IMR-90 (cell line): ENCODE data around the gene NTF3. TPM values are rescaled to one million over a fixed set of nuclear protein-coding genes. Genes with fewer than 3 reads are reported as not detected.

Source experiments
- ATAC-seq: fragments of 200-7000 bp; cut with Tn5 transposase; 2 replicates; pipeline ENCODE4 v1.9.1; 2020; ENCODE audit warnings: low read depth, mild to moderate bottlenecking, moderate library complexity
- BruUV-seq: library from RNA; stranded (reverse); fragments of 400-500 nt; replicated peaks from 2 replicates; lab custom pipeline; 2021; lab: Mats Ljungman, UMichigan
- CTCF ChIA-PET: fragments of 300-600 bp; formaldehyde crosslinking; extraction: SDS; loops from one replicate; lab custom pipeline; 2021; ENCODE audit warnings: antibody characterized with exemption; lab: Yijun Ruan, JAX
- POLR2A ChIA-PET: fragments of 300-600 bp; sonication (Branson Sonifier 250); formaldehyde crosslinking; loops from one replicate; lab custom pipeline; 2022; ENCODE audit warnings: antibody characterized with exemption; ENCODE audit not compliant: unreplicated experiment; lab: Charles Lee
- DNase-seq: peaks from one replicate; pipeline ENCODE4 v3.0.0; 2013
- H2AFZ ChIP-seq: replicated peaks from 2 replicates; pipeline ENCODE3; 2013; ENCODE audit warnings: low read length, mild to moderate bottlenecking; ENCODE audit not compliant: poor library complexity
- H2AK5ac ChIP-seq: 2 replicates; pipeline ENCODE4 v1.6.1; 2013; ENCODE audit warnings: low read depth, low read length, inconsistent platforms
- H2AK9ac ChIP-seq: replicated peaks from 2 replicates; pipeline ENCODE3; 2013; ENCODE audit warnings: mild to moderate bottlenecking, low read depth, low read length, moderate library complexity; ENCODE audit not compliant: poor library complexity
- H2BK120ac ChIP-seq: 2 replicates; pipeline ENCODE4 v1.6.1; 2013; ENCODE audit warnings: low read depth, low read length, inconsistent platforms
- H2BK15ac ChIP-seq: 3 replicates; pipeline ENCODE4 v1.6.1; 2013; ENCODE audit warnings: low read depth, low read length, inconsistent platforms
- H2BK20ac ChIP-seq: 2 replicates; pipeline ENCODE4 v1.6.1; 2013; ENCODE audit warnings: low read depth, mild to moderate bottlenecking, inconsistent platforms, low read length, moderate library complexity
- H2BK5ac ChIP-seq: 2 replicates; pipeline ENCODE4 v1.6.1; 2013; ENCODE audit warnings: mild to moderate bottlenecking, low read depth, low read length, inconsistent platforms; ENCODE audit not compliant: poor library complexity, severe bottlenecking
- H3K14ac ChIP-seq: replicated peaks from 2 replicates; pipeline ENCODE4 v1.6.1; 2013; ENCODE audit warnings: low read depth, low read length, inconsistent platforms
- H3K18ac ChIP-seq: 2 replicates; pipeline ENCODE4 v1.6.1; 2013; ENCODE audit warnings: low read depth, low read length, control low read depth
- H3K23ac ChIP-seq: 2 replicates; pipeline ENCODE4 v1.6.1; 2013; ENCODE audit warnings: low read depth, low read length, inconsistent platforms
- H3K27ac ChIP-seq: 2 replicates; pipeline ENCODE4 v1.5.1; 2013; ENCODE audit warnings: mild to moderate bottlenecking, control low read depth, low read length; ENCODE audit not compliant: insufficient read depth
- H3K27me3 ChIP-seq: 2 replicates; pipeline ENCODE4 v1.6.1; 2013; ENCODE audit warnings: low read length; ENCODE audit not compliant: control insufficient read depth, insufficient read depth
- H3K36me3 ChIP-seq: 2 replicates; pipeline ENCODE4 v1.6.1; 2013; ENCODE audit warnings: low read length, mixed read lengths; ENCODE audit not compliant: control insufficient read depth, insufficient read depth
- H3K4ac ChIP-seq: 2 replicates; pipeline ENCODE4 v1.6.1; 2013; ENCODE audit warnings: low read depth, low read length, inconsistent platforms
- H3K4me1 ChIP-seq: 2 replicates; pipeline ENCODE4 v1.6.1; 2013; ENCODE audit warnings: low read length, mixed read lengths; ENCODE audit not compliant: control insufficient read depth, insufficient read depth
- H3K4me2 ChIP-seq: 2 replicates; pipeline ENCODE4 v1.6.1; 2013; ENCODE audit warnings: low read depth, mild to moderate bottlenecking, control low read depth, low read length, moderate library complexity
- H3K4me3 ChIP-seq: 2 replicates; pipeline ENCODE4 v1.5.1; 2013; ENCODE audit warnings: low read depth, mild to moderate bottlenecking, control low read depth, low read length, moderate library complexity; ENCODE audit not compliant: insufficient read depth
- H3K56ac ChIP-seq: 2 replicates; pipeline ENCODE4 v1.6.1; 2013; ENCODE audit warnings: low read length, inconsistent platforms; ENCODE audit not compliant: insufficient read depth; ENCODE audit errors: extremely low read depth
- H3K79me1 ChIP-seq, 2 experiments: 2 replicates each; pipeline ENCODE4 v1.6.1; 2013; ENCODE audit warnings: low read length in 2 of 2, inconsistent platforms in 1 of 2, low read depth in 1 of 2
- H3K9ac ChIP-seq: 2 replicates; pipeline ENCODE4 v1.6.1; 2013; ENCODE audit warnings: low read depth, low read length, control low read depth
- H3K9me1 ChIP-seq: 2 replicates; pipeline ENCODE4 v1.6.1; 2013; ENCODE audit warnings: low read length, inconsistent platforms; ENCODE audit not compliant: insufficient read depth
- H3K9me3 ChIP-seq: 2 replicates; pipeline ENCODE4 v1.6.1; 2013; ENCODE audit warnings: low read length; ENCODE audit not compliant: control insufficient read depth, insufficient read depth
- H4K20me1 ChIP-seq: 2 replicates; pipeline ENCODE4 v1.6.1; 2013; ENCODE audit warnings: low read length, inconsistent platforms; ENCODE audit not compliant: insufficient read depth
- H4K5ac ChIP-seq: 2 replicates; pipeline ENCODE4 v1.6.1; 2013; ENCODE audit warnings: mild to moderate bottlenecking, low read depth, low read length, control low read depth
- H4K8ac ChIP-seq, 2 experiments: 2 replicates each; pipeline ENCODE4 v1.6.1; 2013; ENCODE audit warnings: low read depth in 2 of 2, low read length in 2 of 2, control low read depth in 1 of 2, inconsistent platforms in 1 of 2
- H4K91ac ChIP-seq: 2 replicates; pipeline ENCODE4 v1.6.1; 2013; ENCODE audit warnings: low read depth, low read length, inconsistent platforms; ENCODE audit not compliant: insufficient read depth
- BHLHE40 ChIP-seq: fragments of 150-350 bp; IDR thresholded peaks from 2 replicates; pipeline ENCODE4 v1.6.1; 2016; ENCODE audit warnings: mild to moderate bottlenecking, low read depth, low read length
- FOS ChIP-seq: fragments of 150-350 bp; IDR thresholded peaks from 2 replicates; pipeline ENCODE4 v1.6.1; 2016; ENCODE audit warnings: low read depth, low read length
- RCOR1 ChIP-seq: IDR thresholded peaks from 2 replicates; pipeline ENCODE4 v1.6.1; 2012; ENCODE audit warnings: mild to moderate bottlenecking, low read length, improper control_type of control experiment; ENCODE audit not compliant: insufficient replicate concordance
- RFX5 ChIP-seq: IDR thresholded peaks from 2 replicates; pipeline ENCODE4 v1.8.0; 2012; ENCODE audit warnings: low read depth, mild to moderate bottlenecking, low read length, moderate library complexity
- WGBS, 2 experiments: methylation state at CpG; one replicate each; pipeline versions ENCODE4 v1.1.5 to v1.1.7; 2013; ENCODE audit warnings: missing lambda C conversion rate in 2 of 2; ENCODE audit not compliant: insufficient read length in 1 of 2; ENCODE audit errors: extremely low coverage in 2 of 2; 5-methylcytosine and 5-hydroxymethylcytosine counted together
- dilution Hi-C: fragments of 300-500 bp; cut with HindIII; formaldehyde crosslinking; loops from one replicate; pipeline ENCODE4 v1.14.3; 2018; ENCODE audit warnings: low sequenced_read_pairs; ENCODE audit not compliant: unreplicated experiment
- in situ Hi-C: fragments of 300-500 bp; cut with MboI; formaldehyde crosslinking; loops from 3 replicates; pipeline ENCODE4 v1.14.3; 2019; ENCODE audit warnings: low sequenced_read_pairs, inconsistent platforms, mixed read lengths
- intact Hi-C: fragments of 100-400 bp; cut with micrococcal nuclease; formaldehyde crosslinking; loops from 2 replicates; pipeline ENCODE4 v1.10.0; 2022
- polyA plus RNA-seq, 3 experiments: library from polyadenylated mRNA; depleted of rRNA; stranded (reverse); fragments of >200 nt; gene quantifications; 2 replicates each; pipeline ENCODE4 v1.2.3, GENCODE V29; 2012; ENCODE audit warnings: low replicate concordance in 1 of 3
- total RNA-seq: library from RNA; depleted of rRNA; stranded (reverse); fragments of >200 nt; gene quantifications from 2 replicates; pipeline ENCODE4 v1.2.3, GENCODE V29; 2012

Gene NTF3
- total and polyA plus RNA-seq, 2 of the 4 experiments (the other 2 are of a cell fraction) = 12.2 to 32.4 TPM

DNA sequence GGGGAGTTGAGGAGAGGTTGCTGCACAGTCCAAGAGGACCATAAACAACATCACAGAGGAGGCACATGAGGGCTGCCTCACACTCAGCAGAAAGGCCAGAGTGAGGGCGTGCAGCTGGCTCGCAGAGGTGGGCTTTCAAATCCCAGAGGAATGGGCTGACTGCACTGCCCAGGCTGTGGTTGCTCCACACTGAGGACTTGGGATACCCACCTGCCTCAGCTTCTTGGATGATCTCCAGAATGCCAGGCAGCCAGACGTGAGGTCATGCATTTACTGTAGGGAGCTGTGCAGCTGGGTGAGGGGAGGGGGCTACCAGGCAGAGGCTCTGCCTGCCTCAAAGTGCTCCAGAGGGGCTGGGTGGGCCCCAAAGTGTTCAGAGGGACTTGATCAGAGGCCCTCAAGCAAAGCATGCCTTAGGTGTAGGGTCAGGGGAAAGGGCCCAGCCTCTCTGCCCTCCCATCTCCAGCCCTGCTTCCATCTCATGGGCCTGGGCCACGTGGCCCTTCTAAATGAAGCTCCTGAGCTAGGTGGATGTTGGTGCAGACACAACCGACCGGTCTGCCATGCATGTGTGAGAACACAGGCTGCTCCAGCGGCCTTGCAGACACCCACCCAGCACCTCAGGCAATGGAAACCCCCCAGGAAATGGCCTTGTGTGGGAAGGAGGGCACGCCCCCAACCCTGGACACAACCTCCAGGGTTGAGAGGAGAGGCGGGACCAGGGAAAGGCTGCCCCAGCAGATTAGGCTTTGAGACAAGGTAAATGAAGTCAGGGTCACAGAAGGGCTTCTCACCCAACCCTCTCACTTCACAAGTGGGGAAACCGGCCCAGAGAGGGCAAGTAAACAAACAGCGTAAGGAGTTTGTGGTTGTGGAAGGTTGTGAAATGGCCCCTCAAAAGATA is 90.8 kb downstream of the NTF3 start:
- TF ChIP-seq BHLHE40 (no peak), RCOR1 (no peak), RFX5 (no peak), FOS (no peak)
- Histone ChIP-seq H3K18ac (no peak overlapping the region), H3K27ac (no peak overlapping the region), H3K27me3 (no peaks in the 10 kb centered on the region), H3K23ac (no peak overlapping the region), H2AFZ (no peak overlapping the region), H2AK9ac (no peak overlapping the region), H3K4ac (no peak overlapping the region), H2BK120ac (no peak overlapping the region), H4K91ac (no peak overlapping the region), H2BK20ac (no peak overlapping the region), H3K56ac (no peak overlapping the region), H4K20me1 (no peaks in the 10 kb centered on the region), H3K9me3 (no peaks in the 10 kb centered on the region), H3K4me3 (no peak overlapping the region), H3K9ac (no peak overlapping the region), H3K79me1 (no peaks in the 10 kb centered on the region), H3K14ac (no peak overlapping the region; the same call in 1 of the 2 replicates), H2BK5ac (no peak overlapping the region), H4K5ac (no peak overlapping the region), H3K36me3 (no peaks in the 10 kb centered on the region), H4K8ac (no peak overlapping the region), H2AK5ac (no peak overlapping the region), H3K4me2 (no peak overlapping the region), H3K4me1 (no peaks in the 10 kb centered on the region), H3K9me1 (0 out of 2 replicates have a peak, but pooled peaks cover 10% of the 10 kb centered on the region), H2BK15ac (no peak overlapping the region)
- dilution Hi-C loops (no loop called here), in situ Hi-C loops (no loop called here), intact Hi-C loops (no loop called here)
- no peak for DNase-seq
- WGBS, 2 experiments = 78% methylated on average over 3 of the region's 11 CpGs; no CpG with 5 or more reads in 1 of the 2 experiments
- no TSS peak for BruUV-seq
- ChIA-PET POLR2A (no interaction called here), CTCF (no interaction called here)
- no peak for ATAC-seq
